Stimulated activated CD4-positive, alpha-beta T cell treated with anti-CD3 and anti-CD28 coated beads, Interleukin-1b, Interleukin-23, amount 100 ng/mL, for 48 hours (primary cell): ENCODE measurements around the gene BCOR.
A peak's percentile ranks its signal among the peaks of the same experiment; 100 is the strongest.

Experiments
- DNase-seq: peaks from one replicate; pipeline ENCODE4 v3.0.0-alpha.2; 2020

The BCOR gene

GRCh38 chrX:40097504-40098263 lies at the start of gene BCOR:
Gene BCOR, minus strand, starts transcription at chrX:40097958. Its CDS starts 20,029 bp downstream, at chrX:40077929.
- DNase-seq, result peak; percentile 74

- no peak for DNase-seq
Observed at GRCh38 chrX:40147126-40147952, 49.6 kb upstream of the BCOR start.

- DNase-seq, result no peak
Observed at GRCh38 chrX:40146262-40147125, 48.7 kb upstream of the BCOR start.

DNA sequence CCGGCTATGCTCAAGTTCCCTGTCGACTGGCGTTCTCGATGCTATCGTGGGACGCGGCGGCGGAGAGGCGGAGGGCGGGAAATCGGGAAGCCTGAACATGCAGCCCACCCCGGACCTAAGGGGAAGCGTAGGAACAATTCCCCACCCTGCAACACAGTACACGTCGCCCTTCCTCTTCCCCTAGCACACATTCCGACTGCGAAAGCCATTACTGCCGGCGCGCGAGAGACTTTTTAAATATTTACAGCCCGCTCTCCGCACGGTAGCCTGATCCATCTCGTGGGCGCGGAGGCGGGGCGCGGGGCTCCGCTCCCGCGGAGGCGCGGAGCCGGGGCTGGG lies 48.1 kb upstream of the BCOR start:
- DNase-seq, result no peak

DNA sequence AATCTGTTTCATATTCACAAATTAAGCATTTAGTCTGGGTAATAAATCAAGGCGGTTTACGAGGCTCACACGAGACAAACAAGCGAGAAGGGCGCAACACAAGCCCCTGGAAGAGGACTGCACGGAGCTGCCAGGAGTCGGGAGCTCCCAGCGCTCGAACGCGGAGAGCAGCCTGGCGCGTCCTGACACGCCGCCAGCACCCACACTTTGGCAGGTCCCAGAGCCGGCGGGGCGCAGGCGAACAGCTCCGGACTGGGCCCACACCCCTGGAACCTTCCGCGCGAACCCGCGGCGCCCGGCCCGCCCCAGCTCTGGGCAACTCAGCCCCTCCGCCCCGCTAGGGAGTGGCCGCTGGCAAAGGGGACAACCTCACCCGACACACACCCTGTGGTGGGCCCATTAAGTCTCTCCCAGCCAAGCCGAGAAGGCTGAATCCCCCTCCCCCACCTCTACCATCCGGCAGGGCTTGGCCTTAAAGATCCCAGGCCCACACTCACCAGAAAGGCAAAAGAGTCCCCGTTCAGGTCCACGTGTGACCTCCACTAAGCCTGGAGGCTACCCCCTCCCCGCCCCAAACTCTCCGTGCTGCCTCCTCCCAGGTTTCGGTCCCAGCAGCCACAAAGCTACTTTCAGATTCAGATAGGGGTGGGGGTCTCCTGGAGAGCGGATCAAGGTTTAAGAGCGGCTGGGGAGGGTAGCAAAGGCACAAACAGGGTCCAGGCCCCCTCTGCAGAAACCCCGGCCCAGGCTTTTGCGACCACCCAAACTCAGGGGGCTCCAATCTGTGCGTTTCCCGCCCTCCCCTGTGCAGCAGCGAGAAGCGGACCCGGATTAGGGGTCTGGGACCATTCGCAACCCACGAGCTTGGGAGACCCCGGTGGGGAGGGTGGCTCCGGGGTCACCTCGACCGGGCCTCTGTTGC lies 47.5 kb upstream of the BCOR start:
- DNase-seq, result no peak

DNA sequence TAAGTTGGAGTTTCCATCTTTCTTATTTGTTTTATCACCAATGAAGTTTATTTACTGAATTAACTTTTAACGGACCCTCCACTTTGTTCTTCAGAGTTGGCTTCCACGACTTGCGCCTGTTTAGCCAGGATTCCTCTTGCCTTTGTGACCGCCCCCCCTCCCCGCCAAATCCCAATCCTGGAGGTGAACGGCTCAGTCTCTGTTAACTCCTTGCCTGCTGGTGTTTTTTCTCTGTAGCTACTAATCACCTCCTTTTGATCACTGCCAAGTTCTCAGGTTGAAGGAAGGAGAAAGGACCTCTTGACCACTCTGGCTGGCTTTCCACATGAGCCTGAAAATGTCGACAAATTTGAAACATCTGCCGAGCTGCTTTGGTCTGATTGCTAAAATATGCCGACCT lies 46.8 kb upstream of the BCOR start:
- DNase-seq, result no peak

- no peak for DNase-seq
Observed at GRCh38 chrX:40143987-40144386, 46.2 kb upstream of the BCOR start.

DNA sequence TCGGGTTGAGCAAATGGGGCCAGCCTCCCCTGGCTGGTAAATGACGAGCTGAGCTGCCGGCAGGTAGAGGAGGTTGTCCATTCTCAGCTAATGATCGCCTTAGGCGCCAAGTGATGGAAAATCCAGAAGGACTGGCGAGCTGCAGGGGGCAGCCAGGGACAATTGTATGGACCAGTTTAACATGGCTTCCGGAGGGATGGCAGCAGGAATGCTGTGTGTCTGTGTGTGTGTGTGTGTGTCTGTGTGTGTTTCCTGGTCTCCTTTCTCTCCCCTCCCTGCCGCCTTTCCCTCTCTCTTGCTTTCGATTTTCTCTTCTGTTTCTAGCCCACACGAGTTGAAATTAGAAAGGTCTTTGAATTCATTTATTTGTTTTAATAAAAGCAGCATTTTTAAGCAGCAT lies 45.2 kb upstream of the BCOR start:
- DNase-seq, result no peak

GRCh38 chrX:40142417-40142816 lies 44.7 kb upstream of the BCOR start:
- no peak for DNase-seq

DNA sequence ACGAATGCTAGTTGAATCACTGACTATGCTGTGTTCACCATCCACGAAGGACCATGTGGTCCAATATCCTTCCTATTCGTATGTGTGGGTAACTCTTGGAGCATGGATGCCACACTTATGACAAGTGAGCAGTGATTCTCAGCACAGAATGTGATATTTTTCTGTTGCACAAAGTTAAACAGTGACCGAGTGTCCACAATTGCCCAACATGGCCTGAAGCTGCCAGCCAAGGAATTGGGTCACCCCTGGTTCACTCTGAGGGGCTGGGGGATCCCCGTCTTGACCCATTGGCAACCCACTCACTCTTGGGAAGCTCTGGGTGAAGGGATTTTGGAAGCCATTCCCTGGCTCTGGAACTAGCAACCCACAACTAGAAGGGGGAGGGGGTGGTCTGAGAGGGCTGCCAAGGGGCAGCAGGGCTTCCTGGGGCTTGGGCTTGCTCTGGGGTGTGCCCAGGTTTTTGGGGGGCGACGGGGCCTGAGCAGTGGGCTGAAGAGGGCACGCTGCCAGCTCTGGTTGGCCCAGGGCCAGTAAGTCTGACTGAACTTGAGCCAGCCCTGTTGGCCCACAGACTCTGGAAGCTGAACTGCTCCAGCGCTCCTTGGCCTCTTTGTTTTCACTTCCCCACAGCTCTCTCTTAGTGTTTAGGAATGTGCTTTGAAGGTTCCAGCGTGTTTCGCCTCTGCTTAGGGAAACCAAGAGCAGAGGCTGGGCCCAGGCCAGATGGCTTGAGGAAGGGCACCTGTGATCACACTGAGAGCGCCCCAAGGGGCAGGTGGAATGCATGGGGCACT lies 43.1 kb upstream of the BCOR start:
- no peak for DNase-seq

- DNase-seq, result no peak
Observed at GRCh38 chrX:40132751-40133150, 35.0 kb upstream of the BCOR start.

DNA sequence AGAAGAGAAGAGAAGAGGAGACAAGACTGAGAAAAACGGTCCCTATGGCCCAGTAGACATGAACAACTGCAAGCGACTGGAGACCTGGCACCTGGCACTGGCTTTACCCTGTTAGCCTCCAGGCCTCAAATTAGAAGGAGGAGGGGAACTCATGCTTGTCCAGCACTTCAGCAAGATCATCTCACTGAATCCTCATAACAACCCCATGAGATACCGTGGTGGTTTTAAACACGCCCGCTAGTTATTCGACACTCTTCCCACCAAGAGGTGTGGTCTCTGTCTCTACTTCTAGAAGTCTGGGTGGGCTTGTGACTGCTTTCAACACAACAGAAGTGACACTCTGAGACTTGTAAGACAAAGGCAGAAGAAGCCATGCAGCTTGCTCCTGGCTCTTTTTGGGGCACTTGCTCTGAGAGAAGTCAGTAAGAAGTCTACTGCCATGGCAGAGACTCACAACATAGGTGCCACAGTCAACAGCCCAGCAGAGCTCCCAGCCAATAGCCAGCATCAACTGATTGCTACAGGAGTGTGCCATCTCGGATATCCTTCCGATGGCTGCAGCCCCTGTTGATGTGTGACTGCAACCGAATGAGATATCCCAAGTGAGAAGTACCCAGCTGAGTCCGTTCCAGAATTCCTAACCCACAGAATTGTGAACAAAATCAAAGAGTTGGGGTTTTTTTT lies 34.0 kb upstream of the BCOR start:
- no peak for DNase-seq

DNA sequence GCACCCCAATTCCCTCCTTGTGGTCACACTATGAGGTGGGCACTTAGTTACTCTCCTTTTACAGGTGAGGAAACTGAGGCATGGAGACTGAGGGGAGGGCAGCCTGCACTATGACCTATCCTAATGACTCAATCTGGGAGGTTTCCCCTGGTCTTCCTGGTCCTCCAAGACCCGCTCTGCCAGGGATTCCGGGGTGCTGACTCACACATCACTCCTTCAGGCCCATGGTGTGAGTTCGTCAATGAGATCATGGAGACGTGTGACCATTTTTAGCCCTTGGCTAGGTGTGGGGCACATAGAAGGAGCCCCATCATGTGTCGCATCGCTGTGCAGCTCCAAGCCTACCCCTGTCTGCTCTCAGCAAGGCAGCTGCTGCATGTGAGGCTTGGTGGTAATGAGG lies 32.4 kb upstream of the BCOR start:
- DNase-seq, result no peak

DNA sequence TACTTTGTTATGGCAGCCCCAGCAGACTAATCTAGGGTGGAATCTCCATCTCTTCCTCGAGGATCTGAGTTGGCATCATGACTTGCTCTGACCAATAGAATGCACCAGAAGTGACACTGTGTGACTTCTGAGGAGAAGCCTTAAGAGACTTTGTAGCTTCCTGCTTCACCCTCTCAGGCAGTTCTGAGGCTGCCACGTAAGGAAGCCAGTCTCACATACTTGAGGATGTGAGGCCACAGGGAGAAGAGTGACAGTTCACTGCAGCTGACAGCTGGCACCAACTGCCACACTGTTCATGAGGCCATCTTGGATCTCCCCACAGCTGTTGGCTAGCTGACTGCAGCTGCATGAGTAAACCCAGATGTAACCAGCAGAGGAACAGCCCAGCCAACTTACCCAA lies 29.3 kb upstream of the BCOR start:
- peak; percentile 7 for DNase-seq

- DNase-seq, result no peak
Observed at GRCh38 chrX:40122487-40122886, 24.7 kb upstream of the BCOR start.

- no peak for DNase-seq
Observed at GRCh38 chrX:40121618-40122017, 23.9 kb upstream of the BCOR start.

- no peak for DNase-seq
Observed at GRCh38 chrX:40120838-40121580, 23.3 kb upstream of the BCOR start.

- DNase-seq, result no peak
Observed at GRCh38 chrX:40117715-40118285, 20.0 kb upstream of the BCOR start.

DNA sequence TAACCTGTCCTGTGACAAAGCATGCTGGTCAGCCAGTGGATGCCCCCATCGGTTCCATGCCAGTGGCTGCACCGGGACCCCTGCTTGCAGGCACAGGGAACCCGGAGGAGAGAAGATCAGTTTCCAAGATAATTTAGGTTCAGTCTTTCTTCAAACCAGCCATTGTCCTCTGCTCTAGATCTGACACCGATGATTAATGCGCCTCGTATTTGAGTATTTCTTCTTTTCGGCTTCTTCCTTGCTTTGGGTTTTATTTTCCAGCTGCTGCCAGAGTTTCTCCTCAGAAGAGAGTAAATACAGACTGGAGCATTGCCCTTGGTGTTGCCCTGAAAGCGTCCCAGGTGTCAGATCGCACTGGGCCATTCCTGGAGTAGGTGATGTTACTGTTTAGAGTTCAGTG lies 19.2 kb upstream of the BCOR start:
- DNase-seq, result no peak

GRCh38 chrX:40112996-40113395 lies 15.2 kb upstream of the BCOR start:
- no peak for DNase-seq
